ENCODE results near the gene ZBTB16. TPM values are rescaled to one million over a fixed set of nuclear protein-coding genes. Genes with fewer than 3 reads are reported as not detected.
A peak's percentile ranks its signal among the peaks of the same experiment; 100 is the strongest.
"Not testable (repeated sequence)": the region's sequence is repeated elsewhere in the genome, so short reads cannot be mapped to it uniquely, and the experiment has no call there.

Gene ZBTB16
- total RNA-seq, 1 donor from 2014 or later: 52.1 TPM

- DNase-seq: peak; percentile 35
Measured at GRCh38 chr11:114044042-114044871, 15.3 kb upstream of the ZBTB16 start.

GRCh38 chr11:114047327-114047726 is 12.2 kb upstream of the ZBTB16 start:
- DNase-seq: no peak

DNA sequence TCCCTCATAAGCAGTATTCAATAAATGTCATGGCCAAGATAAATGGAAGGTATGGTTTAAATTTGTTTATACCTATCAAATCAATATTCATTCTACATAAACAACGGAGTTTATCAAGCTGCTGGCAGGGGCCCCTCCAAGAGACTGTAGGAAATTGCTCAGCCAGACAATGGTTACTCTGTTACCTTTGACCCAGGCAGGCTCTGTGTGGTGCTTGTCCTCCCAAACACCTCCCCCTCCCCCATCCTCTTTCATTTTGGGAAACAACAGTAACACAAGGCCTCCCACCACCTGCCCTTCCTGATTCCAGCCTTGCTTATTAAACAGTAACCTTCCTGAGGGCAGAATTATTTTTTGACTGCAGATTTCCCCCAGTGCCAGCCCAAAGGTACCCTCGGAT is 10.5 kb upstream of the ZBTB16 start:
- no peak for DNase-seq

DNA sequence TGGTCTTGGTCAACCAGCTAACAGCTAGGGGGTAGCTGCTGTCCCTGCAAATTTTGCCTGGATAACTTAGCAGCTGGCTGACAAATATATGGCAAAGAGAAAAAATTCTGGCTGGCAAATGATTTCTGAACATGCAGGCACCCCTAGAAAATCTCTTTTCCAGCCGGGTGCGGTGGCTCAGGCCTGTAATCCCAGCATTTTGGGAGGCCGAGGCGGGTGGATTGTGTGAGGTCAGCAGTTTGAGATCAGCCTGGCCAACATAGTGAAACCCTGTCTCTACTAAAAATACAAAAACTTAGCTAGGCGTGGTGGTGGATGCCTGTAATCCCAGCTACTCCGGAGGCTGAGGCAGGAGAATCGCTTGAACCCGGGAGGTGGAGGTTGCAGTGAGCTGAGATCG is 9.7 kb upstream of the ZBTB16 start:
- DNase-seq: not testable (repeated sequence)

DNA sequence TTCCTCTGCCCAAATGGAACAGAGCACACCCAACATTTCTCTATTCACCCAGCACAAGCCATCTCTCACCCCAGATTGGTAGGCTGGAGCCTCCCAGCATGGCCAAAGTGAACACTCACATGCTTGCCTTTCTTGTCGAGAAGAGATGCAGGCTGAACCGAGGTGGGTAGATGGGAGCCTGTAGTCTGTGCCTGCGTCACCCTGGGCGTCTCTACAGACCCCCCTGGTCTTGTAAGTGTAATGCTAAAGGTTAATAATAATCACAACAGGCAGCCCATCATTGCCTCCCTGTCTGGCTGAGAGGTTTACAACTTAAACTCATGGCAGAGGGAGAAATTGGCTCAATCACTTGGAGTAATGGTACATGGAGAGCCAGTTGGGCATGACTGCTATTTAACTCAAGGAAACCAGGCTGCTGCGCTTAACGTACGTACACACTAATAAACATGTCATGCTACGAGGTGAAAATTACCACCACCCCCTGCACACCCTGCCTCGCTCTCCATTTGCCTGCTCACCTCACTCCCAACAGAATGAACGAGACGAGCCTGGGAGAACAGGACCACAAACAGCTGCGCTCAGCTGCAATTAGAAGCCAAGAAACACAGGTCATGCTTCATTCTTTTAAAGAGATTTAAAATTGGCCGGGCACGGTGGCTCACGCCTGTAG is 9.1 kb upstream of the ZBTB16 start:
- peak; percentile 16 for DNase-seq

DNA sequence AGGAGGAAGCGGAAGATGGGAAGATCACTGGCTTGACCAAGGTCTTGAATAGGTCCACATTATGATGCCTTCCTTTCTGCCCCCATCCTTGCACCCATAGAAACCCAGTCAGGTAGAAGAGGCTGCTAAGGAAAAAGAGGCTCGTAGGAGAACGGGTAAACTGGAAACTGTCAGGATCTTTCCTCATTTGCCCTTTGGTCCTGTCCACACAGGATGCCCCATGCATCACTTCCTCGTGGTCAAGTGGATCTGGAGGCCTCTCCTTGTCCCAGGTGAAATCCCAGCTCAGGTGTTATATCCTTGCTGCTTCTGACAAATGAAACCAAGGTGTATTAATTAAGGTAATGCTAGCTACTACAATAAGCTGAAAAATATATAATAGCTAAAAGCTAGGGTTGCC is 8.0 kb upstream of the ZBTB16 start:
- DNase-seq: no peak

GRCh38 chr11:114052160-114052559 is 7.4 kb upstream of the ZBTB16 start:
- no peak for DNase-seq

- DNase-seq: no peak
Measured at GRCh38 chr11:114053406-114053805, 6.1 kb upstream of the ZBTB16 start.

DNA sequence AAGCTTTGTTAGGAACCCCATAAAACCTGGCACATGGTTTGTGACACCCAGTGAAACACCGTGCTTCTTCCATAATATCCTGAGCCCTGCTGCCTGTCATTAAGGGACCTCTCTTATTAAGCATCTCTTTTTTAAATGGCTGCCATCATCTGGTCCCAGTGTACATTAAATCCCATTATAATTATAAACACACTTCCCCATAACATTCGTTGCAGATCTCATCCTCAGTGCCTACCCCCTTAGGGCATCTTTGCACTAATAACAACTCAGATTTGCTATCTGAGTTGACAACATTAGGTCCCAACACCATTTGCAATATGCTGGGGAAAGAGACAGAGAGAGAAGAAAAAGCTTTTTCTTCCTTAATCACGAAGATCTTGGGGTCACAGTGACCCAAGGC is 4.7 kb upstream of the ZBTB16 start:
- DNase-seq: no peak

GRCh38 chr11:114056409-114056808 is 3.1 kb upstream of the ZBTB16 start:
- DNase-seq: no peak

GRCh38 chr11:114057147-114057546 is 2.4 kb upstream of the ZBTB16 start:
- DNase-seq: no peak

GRCh38 chr11:114057605-114058004 is 1.9 kb upstream of the ZBTB16 start:
- DNase-seq: no peak

DNA sequence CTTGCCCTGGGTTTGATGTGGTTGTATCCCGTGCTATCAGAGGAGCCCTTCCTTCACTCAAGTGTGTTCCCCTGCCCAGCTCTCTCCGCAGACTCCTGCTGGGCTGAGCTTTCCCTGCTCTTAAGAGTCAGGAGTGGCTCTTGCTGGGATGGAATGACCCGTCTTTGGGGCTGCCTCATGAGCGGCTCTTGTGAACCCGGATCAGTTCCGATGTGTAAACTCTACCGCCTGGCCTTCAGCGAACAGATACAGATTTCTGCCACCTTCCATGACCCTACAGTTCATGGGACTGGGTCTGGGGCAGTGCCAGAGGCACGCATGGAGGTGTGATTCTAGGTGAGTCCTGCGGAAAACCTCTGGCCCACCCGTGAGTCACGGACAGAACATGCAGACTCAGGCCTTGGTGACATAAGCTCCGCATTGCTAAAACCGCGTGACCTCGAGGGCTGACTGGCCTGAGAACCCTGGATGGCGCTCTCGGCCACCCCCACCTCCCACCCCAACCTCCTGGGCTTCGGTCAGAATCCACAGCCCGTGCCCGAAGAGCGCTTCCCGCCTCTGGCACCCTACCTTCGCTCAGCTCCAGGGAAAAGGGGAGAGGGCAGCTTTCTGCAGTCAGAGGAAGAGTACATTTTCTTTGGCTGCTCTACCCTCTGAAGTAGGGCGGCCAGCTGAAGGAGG is 1.3 kb upstream of the ZBTB16 start:
- DNase-seq: no peak

- DNase-seq: no peak
Measured at GRCh38 chr11:114058871-114059277, 637 bp upstream of the ZBTB16 start.

- DNase-seq: no peak
Measured at GRCh38 chr11:114059984-114060391, 477 bp downstream of the ZBTB16 start.

DNA sequence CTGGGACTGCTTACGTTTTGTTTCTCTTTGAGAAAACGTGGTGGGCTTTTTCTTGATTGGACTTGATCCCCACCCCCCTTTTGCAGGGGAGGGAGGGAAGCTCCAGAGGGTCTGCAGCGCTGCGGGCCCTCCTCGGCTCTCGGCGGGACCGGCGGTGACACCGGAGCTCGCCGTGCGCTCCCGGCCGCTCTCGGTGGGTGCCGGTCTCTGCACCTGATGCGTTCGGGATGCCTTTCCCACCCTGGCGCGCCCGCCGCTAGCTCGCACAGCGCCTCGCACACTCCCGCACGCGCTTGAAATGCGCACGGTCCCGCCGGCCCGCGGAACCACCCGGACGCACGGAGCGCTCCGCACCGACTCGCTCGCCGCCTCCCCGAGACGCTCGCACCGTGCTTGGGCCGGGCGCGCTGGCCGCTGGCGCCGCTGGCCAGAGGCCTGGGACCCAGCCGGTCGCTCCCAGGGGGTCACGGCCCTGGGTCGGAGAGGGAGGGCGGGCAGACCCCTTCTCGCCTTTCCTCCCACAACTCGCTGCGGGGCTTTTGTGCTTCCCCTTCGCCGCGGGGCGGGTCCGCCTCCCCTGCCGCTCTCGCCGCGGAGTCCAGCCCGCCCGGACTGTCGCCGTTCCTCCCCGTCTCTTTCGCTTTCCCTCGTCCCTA is 1.0 kb downstream of the ZBTB16 start:
- peak; percentile 65 for DNase-seq

GRCh38 chr11:114061048-114061680 is 1.7 kb downstream of the ZBTB16 start:
- DNase-seq: peak; percentile 45

- DNase-seq: no peak
Measured at GRCh38 chr11:114061681-114062049, 2.2 kb downstream of the ZBTB16 start.

- DNase-seq: no peak
Measured at GRCh38 chr11:114062272-114062671, 2.8 kb downstream of the ZBTB16 start.

- no peak for DNase-seq
Measured at GRCh38 chr11:114063149-114063828, 3.8 kb downstream of the ZBTB16 start.

GRCh38 chr11:114063829-114064201 is 4.3 kb downstream of the ZBTB16 start:
- DNase-seq: no peak

GRCh38 chr11:114064216-114064615 is 4.7 kb downstream of the ZBTB16 start:
- no peak for DNase-seq
